Colonic mucosa (tissue), 4 donors: ENCODE measurements around the gene GULP1. TPM values are rescaled to one million over a fixed set of nuclear protein-coding genes. Genes with fewer than 3 reads are reported as not detected.

Source experiments
- DNase-seq: peaks from one replicate; pipeline ENCODE4 v3.0.0-alpha.2; 2020
- H3K27ac ChIP-seq: fragments of 200-600 bp; one replicate; pipeline ENCODE4 v1.8.0; 2021
- H3K27me3 ChIP-seq: fragments of 200-600 bp; one replicate; pipeline ENCODE4 v1.8.0; 2021
- H3K36me3 ChIP-seq: fragments of 200-600 bp; one replicate; pipeline ENCODE4 v1.8.0; 2021
- H3K4me1 ChIP-seq: fragments of 200-600 bp; one replicate; pipeline ENCODE4 v1.8.0; 2021; ENCODE audit warnings: mild to moderate bottlenecking
- H3K4me3 ChIP-seq: fragments of 200-600 bp; one replicate; pipeline ENCODE4 v1.8.0; 2021
- H3K9ac ChIP-seq, 2 donors: one replicate each; pipeline ENCODE4 v1.7.0; 2013; ENCODE audit warnings: control low read depth in 2 of 2, low read depth in 2 of 2, low read length in 2 of 2
- H3K9me3 ChIP-seq: fragments of 200-600 bp; one replicate; pipeline ENCODE4 v1.8.0; 2021
- intact Hi-C: fragments of 100-400 bp; cut with DNase I; formaldehyde crosslinking; loops from one replicate; pipeline ENCODE4 v1.14.1; 2022
- total RNA-seq, 2 donors: library from RNA; stranded (reverse); fragmentation: NEBNext Ultra II Directional in 1 of 2; extraction: Animal tissue kit (Norgen Biotek cat#: 25700) in 1 of 2; gene quantifications; one replicate each; pipeline ENCODE4 v1.2.1, GENCODE V29; 2021
- TF ChIP-seq, protein P1 (sequence below): fragments of 200-600 bp; IDR thresholded peaks from one replicate; pipeline ENCODE4 v1.8.0; 2022; ENCODE audit warnings: antibody characterized with exemption, mild to moderate bottlenecking
- donor health status: healthy.
- donor health status: DM: no; HTN: no; CAD: no.
- donor health status: DM: no; HTN: no; CAD: no.

The GULP1 gene
- total RNA-seq, 2 donors from 2014 or later, result 10.4 to 11.8 TPM

DNA sequence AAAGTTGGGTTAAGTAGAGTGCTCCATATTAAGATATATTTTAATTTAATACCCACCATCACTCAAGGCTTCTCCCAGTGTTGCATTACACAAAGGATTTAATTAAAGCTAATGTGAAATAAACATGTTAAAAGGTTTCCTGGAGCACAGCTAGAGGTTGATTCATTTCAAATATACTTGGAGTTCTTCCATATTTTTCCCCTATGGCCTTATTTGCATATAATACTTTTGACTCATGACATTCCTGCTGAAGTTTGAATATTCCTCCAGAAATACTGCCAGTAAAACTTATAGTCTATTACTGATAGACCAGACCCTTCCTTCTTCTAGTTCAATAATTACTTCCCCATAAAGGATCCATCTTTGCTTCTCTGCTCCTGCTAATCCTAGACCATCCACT, 227.5 kb downstream of the GULP1 start:
- no peak for DNase-seq
- Histone ChIP-seq H3K9me3 (no peaks in the 10 kb centered on the region), H3K4me3 (no peak overlapping the region), H3K36me3 (no peaks in the 10 kb centered on the region), H3K9ac (no peak overlapping the region), H3K27ac (no peak overlapping the region), H3K27me3 (no peaks in the 10 kb centered on the region), H3K4me1 (no peaks in the 10 kb centered on the region)
- TF ChIP-seq, protein P1, sequence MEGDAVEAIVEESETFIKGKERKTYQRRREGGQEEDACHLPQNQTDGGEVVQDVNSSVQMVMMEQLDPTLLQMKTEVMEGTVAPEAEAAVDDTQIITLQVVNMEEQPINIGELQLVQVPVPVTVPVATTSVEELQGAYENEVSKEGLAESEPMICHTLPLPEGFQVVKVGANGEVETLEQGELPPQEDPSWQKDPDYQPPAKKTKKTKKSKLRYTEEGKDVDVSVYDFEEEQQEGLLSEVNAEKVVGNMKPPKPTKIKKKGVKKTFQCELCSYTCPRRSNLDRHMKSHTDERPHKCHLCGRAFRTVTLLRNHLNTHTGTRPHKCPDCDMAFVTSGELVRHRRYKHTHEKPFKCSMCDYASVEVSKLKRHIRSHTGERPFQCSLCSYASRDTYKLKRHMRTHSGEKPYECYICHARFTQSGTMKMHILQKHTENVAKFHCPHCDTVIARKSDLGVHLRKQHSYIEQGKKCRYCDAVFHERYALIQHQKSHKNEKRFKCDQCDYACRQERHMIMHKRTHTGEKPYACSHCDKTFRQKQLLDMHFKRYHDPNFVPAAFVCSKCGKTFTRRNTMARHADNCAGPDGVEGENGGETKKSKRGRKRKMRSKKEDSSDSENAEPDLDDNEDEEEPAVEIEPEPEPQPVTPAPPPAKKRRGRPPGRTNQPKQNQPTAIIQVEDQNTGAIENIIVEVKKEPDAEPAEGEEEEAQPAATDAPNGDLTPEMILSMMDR, result no peak
- intact Hi-C loops, result no loop called here

DNA sequence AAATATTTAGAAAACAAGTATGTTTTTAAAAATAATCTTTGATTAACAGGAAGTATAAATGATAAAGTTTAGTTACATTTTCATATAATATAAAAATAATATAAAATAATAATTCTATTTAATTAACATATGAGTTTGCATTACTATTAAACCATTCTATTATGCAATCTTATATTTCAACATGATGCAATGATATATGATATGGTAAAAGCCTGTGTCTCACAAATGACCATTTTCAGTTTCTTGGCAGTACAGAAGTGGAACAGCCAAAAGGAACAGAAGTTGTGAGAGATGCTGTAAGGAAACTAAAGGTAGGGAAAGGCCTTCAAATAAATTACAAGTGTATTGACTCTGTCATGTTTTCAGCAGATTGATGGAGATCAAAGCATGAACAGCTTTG, 230.8 kb downstream of the GULP1 start:
- no peak overlapping the region for H3K9ac ChIP-seq
- H3K27me3 ChIP-seq, result no peaks in the 10 kb centered on the region
- no peak overlapping the region for H3K27ac ChIP-seq
- DNase-seq, result no peak
- intact Hi-C loops, result loop anchor here (10.0 kb wide), 1 partner anchor 892 kb away; no protein-coding TSS in a partner anchor
- no peak overlapping the region for H3K4me3 ChIP-seq
- H3K4me1 ChIP-seq, result no peaks in the 10 kb centered on the region
- TF ChIP-seq, protein P1, result no peak
- H3K9me3 ChIP-seq, result no peaks in the 10 kb centered on the region
- H3K36me3 ChIP-seq, result no peaks in the 10 kb centered on the region

DNA sequence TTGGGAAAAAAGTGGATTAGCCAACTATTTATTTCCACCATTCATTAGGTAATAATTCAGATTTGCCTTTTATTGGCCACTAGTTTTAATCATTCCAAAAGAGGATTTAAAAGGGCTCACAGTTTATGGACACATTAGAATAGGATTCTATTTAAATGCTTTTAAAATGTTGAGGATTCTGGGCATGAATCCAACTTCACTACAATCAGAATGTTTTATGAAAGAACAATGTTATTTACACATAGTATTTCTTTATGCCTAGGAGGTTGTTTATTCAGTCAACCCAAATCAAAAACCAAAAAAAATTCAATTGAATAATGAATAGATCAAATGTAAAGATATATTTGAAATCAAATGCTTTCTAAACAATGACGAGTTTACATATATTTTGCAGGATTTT, 232.2 kb downstream of the GULP1 start:
- Histone ChIP-seq H3K36me3 (no peaks in the 10 kb centered on the region), H3K27me3 (no peaks in the 10 kb centered on the region), H3K27ac (no peak overlapping the region), H3K9ac (no peak overlapping the region), H3K9me3 (no peaks in the 10 kb centered on the region), H3K4me3 (no peak overlapping the region), H3K4me1 (no peaks in the 10 kb centered on the region)
- no peak for DNase-seq
- TF ChIP-seq, protein P1, result no peak
- intact Hi-C loops, result loop anchor here (10.0 kb wide), 1 partner anchor 891 kb away; no protein-coding TSS in a partner anchor

DNA sequence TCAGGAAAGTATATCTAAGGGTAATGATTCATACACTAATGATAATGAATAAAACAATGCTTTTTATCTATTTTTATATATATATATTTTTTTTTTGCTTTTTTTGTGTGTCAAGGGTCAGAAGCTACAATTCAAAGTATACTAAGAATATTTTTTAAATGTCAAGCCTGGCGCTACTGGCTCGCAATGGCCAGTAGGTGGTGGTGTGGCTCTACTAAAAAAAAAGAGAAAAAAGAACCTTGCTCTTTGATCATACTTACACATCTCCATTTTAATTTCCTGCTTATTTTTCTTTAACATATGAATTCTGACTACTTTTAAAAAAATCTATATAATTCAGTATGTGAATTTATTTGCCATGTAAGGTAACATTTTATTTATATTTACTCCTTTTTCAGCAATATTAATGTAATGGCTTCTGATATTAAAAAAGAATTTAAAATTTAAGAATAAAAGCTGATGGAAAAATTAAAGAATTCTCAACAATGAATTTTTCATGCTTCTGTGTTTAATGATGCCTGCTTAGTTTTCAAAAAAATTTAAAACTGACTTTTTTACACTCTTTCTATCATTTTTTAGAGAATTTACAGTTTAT, 232.9 kb downstream of the GULP1 start:
- Histone ChIP-seq H3K4me1 (no peaks in the 10 kb centered on the region), H3K9me3 (no peaks in the 10 kb centered on the region), H3K4me3 (no peak overlapping the region), H3K9ac (no peak overlapping the region), H3K27ac (no peak overlapping the region), H3K27me3 (no peaks in the 10 kb centered on the region), H3K36me3 (no peaks in the 10 kb centered on the region)
- no peak for DNase-seq
- intact Hi-C loops, result loop anchor here (5.0 to 10.0 kb wide), 2 partner anchors 453 to 890 kb away; no protein-coding TSS in a partner anchor
- TF ChIP-seq, protein P1, result peak; percentile 73

DNA sequence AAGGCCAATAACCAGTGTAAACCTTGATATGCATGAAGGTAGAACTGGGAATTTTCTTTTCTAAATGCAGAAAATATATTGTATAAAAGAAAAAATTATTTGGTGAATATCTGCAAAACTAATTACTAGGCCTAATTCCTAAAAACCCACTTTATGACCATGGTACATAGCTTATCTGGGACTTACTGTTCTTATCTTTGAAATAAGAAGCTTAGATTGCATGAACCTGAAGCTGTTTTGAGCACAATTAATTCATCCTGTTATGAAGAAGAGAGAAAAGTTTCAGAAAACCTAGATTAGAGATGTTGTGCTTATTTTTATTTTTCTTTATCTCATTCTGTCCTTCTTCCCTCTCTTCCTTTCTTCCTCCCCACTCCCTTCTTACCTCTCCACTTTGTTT, 235.0 kb downstream of the GULP1 start:
- TF ChIP-seq, protein P1, result no peak
- H3K27ac ChIP-seq, result no peak overlapping the region
- no peak overlapping the region for H3K9ac ChIP-seq
- no peaks in the 10 kb centered on the region for H3K36me3 ChIP-seq
- no peaks in the 10 kb centered on the region for H3K4me1 ChIP-seq
- DNase-seq, result no peak
- no peaks in the 10 kb centered on the region for H3K9me3 ChIP-seq
- no peak overlapping the region for H3K4me3 ChIP-seq
- intact Hi-C loops, result loop anchor here (5.0 to 10.0 kb wide), 2 partner anchors 451 to 888 kb away; no protein-coding TSS in a partner anchor
- H3K27me3 ChIP-seq, result no peaks in the 10 kb centered on the region
